Dendritic cell treated with granulocyte-macrophage colony-stimulating factor and Interleukin-4, amounts not matched to agents 40 ng/mL and 50 ng/mL, for 4 days (primary cell): ENCODE measurements around the gene TMEM139.
"Not testable (repeated sequence)": the region's sequence is repeated elsewhere in the genome, so short reads cannot be mapped to it uniquely, and the experiment has no call there.

Experiments
- H3K27ac Mint-ChIP-seq: one replicate; pipeline ENCODE4 v1.8.0; 2022; ENCODE audit warnings: mild to moderate bottlenecking, mixed read lengths
- H3K27me3 Mint-ChIP-seq: one replicate; pipeline ENCODE4 v1.8.0; 2022; ENCODE audit warnings: mild to moderate bottlenecking, mixed read lengths
- H3K36me3 Mint-ChIP-seq: one replicate; pipeline ENCODE4 v1.8.0; 2022; ENCODE audit warnings: low read depth, mixed read lengths
- H3K4me1 Mint-ChIP-seq: one replicate; pipeline ENCODE4 v1.8.0; 2022; ENCODE audit warnings: low read depth, mixed read lengths
- H3K4me3 Mint-ChIP-seq: one replicate; pipeline ENCODE4 v1.8.0; 2022; ENCODE audit warnings: mild to moderate bottlenecking, moderate library complexity, mixed read lengths
- H3K9me3 Mint-ChIP-seq: one replicate; pipeline ENCODE4 v1.8.0; 2022; ENCODE audit warnings: mixed read lengths
- intact Hi-C: fragments of 100-400 bp; cut with micrococcal nuclease; formaldehyde crosslinking; loops from one replicate; pipeline ENCODE4 v1.15.0; 2022

TMEM139 gene

GRCh38 chr7:143248761-143249354 lies 35.9 kb upstream of the TMEM139 start:
- intact Hi-C loops, result no loop called here
- peaks cover 77% of the 10 kb centered on the region for H3K4me1 Mint-ChIP-seq
- no peak overlapping the region for H3K4me3 Mint-ChIP-seq
- H3K27ac Mint-ChIP-seq, result peak overlapping the region; percentile 87
- H3K27me3 Mint-ChIP-seq, result no peaks in the 10 kb centered on the region
- H3K36me3 Mint-ChIP-seq, result peaks cover 6% of the 10 kb centered on the region
- H3K9me3 Mint-ChIP-seq, result peaks cover 6% of the 10 kb centered on the region

DNA sequence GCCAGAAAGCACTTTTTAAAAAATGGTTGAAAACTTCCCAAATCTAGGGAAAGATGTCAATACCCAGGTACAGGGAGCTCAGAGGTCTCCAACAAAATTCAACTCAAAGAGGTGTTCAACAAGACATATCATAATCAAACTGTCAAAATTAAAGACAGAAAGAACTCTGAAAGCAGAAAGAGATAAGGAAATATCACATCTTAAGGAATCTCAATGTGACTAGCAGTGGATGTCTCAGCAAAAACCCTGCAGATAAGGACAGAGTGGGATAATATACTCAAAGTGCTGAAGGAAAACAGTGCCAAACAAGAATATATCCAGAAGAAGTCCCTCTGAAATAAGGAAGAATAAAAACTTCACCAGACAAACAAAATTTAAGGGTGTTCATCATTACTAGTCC lies 34.6 kb upstream of the TMEM139 start:
- Mint-ChIP-seq H3K4me3 (no peak overlapping the region), H3K9me3 (peaks cover 8% of the 10 kb centered on the region), H3K27me3 (no peaks in the 10 kb centered on the region), H3K36me3 (peaks cover 6% of the 10 kb centered on the region), H3K4me1 (peaks cover 67% of the 10 kb centered on the region), H3K27ac (peak overlapping the region; percentile 66)
- intact Hi-C loops, result no loop called here

- Mint-ChIP-seq H3K27me3 (no peaks in the 10 kb centered on the region), H3K4me3 (no peak overlapping the region), H3K4me1 (peaks cover 66% of the 10 kb centered on the region), H3K27ac (no peak overlapping the region), H3K9me3 (peaks cover 8% of the 10 kb centered on the region), H3K36me3 (peaks cover 6% of the 10 kb centered on the region)
- intact Hi-C loops, result no loop called here
These were observed 33.9 kb upstream of the TMEM139 start for GRCh38 chr7:143250822-143251221.

GRCh38 chr7:143252006-143252405 lies 32.8 kb upstream of the TMEM139 start:
- H3K27me3 Mint-ChIP-seq, result no peaks in the 10 kb centered on the region
- H3K4me1 Mint-ChIP-seq, result peaks cover 60% of the 10 kb centered on the region
- H3K36me3 Mint-ChIP-seq, result peaks cover 6% of the 10 kb centered on the region
- no peak overlapping the region for H3K4me3 Mint-ChIP-seq
- no peak overlapping the region for H3K27ac Mint-ChIP-seq
- H3K9me3 Mint-ChIP-seq, result peaks cover 8% of the 10 kb centered on the region
- intact Hi-C loops, result no loop called here

- Mint-ChIP-seq H3K27me3 (no peaks in the 10 kb centered on the region), H3K36me3 (no peaks in the 10 kb centered on the region), H3K4me1 (peaks cover 33% of the 10 kb centered on the region), H3K27ac (peak overlapping the region; percentile 3), H3K9me3 (peaks cover 8% of the 10 kb centered on the region), H3K4me3 (no peak overlapping the region)
- intact Hi-C loops, result no loop called here
These were observed 29.2 kb upstream of the TMEM139 start for GRCh38 chr7:143255564-143255963.

GRCh38 chr7:143256325-143256724 lies 28.4 kb upstream of the TMEM139 start:
- Mint-ChIP-seq H3K9me3 (peaks cover 8% of the 10 kb centered on the region), H3K27ac (no peak overlapping the region), H3K36me3 (no peaks in the 10 kb centered on the region), H3K27me3 (no peaks in the 10 kb centered on the region), H3K4me1 (peaks cover 27% of the 10 kb centered on the region), H3K4me3 (no peak overlapping the region)
- intact Hi-C loops, result no loop called here

DNA sequence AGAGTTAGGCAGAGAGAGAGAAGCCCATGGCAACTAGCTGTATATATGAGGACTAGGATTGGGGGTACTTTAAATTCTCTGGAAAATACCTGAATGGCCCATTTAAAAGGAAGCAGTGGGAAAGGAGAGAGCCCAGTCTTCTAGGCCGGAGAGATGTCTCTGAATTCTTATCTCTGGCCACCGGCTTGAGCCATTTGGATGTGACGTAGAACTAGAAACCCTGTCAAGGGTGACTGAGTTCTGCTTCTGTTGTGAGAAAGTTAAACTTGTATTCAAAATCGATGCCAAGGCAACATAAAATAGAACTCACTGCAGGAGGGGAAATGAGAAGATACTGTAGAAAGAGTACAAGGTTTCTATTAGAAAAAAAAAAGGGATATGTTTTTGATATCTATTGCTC lies 27.8 kb upstream of the TMEM139 start:
- peaks cover 25% of the 10 kb centered on the region for H3K4me1 Mint-ChIP-seq
- H3K36me3 Mint-ChIP-seq, result no peaks in the 10 kb centered on the region
- no peak overlapping the region for H3K4me3 Mint-ChIP-seq
- no peak overlapping the region for H3K27ac Mint-ChIP-seq
- H3K9me3 Mint-ChIP-seq, result peaks cover 8% of the 10 kb centered on the region
- intact Hi-C loops, result no loop called here
- no peaks in the 10 kb centered on the region for H3K27me3 Mint-ChIP-seq

GRCh38 chr7:143257501-143257900 lies 27.3 kb upstream of the TMEM139 start:
- Mint-ChIP-seq H3K4me3 (no peak overlapping the region), H3K27ac (no peak overlapping the region), H3K9me3 (peaks cover 8% of the 10 kb centered on the region), H3K36me3 (no peaks in the 10 kb centered on the region), H3K4me1 (peaks cover 21% of the 10 kb centered on the region), H3K27me3 (no peaks in the 10 kb centered on the region)
- intact Hi-C loops, result no loop called here

DNA sequence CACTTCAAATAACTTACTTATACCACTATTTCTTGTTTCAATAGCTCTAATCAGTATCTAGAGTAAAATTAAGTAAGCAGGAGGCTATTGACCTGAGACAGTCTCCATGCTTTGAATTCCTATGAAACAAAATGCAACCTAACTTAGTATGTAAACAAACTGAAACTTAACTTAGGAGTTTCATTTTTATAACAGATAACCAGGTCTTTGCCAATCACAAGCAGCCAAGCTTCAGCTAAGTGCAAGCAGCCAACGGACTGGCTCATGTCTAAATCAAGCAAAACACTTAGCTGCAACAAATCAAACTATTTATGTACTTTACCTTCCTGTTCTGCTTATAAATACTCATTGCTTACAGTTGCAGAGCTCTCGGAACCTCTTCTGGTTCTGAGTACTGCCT lies 25.9 kb upstream of the TMEM139 start:
- Mint-ChIP-seq H3K9me3 (peaks cover 2% of the 10 kb centered on the region), H3K4me3 (no peak overlapping the region), H3K36me3 (peaks cover 7% of the 10 kb centered on the region), H3K27me3 (no peaks in the 10 kb centered on the region), H3K27ac (no peak overlapping the region), H3K4me1 (peaks cover 23% of the 10 kb centered on the region)
- intact Hi-C loops, result no loop called here

GRCh38 chr7:143259765-143260164 lies 25.0 kb upstream of the TMEM139 start:
- Mint-ChIP-seq H3K36me3 (peaks cover 17% of the 10 kb centered on the region), H3K4me3 (no peak overlapping the region), H3K9me3 (no peaks in the 10 kb centered on the region), H3K27ac (no peak overlapping the region), H3K27me3 (no peaks in the 10 kb centered on the region), H3K4me1 (peaks cover 31% of the 10 kb centered on the region)
- intact Hi-C loops, result no loop called here

GRCh38 chr7:143261901-143262300 lies 22.9 kb upstream of the TMEM139 start:
- Mint-ChIP-seq H3K36me3 (peaks cover 38% of the 10 kb centered on the region), H3K9me3 (no peaks in the 10 kb centered on the region), H3K4me3 (no peak overlapping the region), H3K27me3 (no peaks in the 10 kb centered on the region), H3K27ac (no peak overlapping the region), H3K4me1 (peaks cover 29% of the 10 kb centered on the region)
- intact Hi-C loops, result loop anchor here (2.0 kb wide), 1 partner anchor 21 kb away; no protein-coding TSS in a partner anchor

DNA sequence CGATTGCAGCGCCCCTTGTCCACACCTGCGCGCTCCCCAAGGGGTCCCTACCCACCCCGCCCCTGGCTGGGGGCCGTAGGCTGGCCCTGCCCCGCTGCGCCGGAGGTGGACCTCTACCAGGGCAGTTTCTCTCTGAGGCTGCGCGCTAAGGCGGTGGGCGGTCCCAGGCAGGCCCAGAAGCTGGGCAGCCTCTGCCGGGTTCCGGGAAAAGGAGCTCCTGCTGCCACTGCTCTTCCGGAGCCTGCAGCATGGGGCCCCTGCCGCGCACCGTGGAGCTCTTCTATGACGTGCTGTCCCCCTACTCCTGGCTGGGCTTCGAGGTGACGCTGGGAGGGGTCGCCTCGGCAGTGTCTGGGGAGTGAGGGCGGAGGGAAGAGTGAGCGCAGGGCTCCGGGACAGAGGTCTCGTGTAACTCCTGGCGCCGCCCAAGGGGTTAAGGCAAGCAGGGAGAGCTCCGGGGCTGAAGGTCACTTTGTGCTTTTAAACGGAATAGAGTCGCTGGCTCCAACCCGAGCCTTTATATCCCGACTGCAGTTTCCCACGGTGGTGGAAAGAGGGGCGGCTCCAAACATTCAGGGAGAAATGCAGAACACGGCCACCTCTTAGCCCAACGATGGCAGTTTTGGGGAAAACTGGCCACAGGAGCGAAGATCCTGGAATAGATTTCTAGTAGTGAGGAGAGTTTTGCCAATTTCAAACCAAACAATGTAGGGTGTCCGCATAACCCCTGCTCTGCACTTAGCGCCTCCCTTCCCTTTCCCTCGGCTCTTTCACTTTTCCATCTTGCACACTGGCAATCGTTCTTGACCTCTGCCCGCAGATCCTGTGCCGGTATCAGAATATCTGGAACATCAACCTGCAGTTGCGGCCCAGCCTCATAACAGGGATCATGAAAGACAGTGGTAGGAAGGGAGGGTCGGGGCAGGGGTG lies 21.2 kb upstream of the TMEM139 start, which contains the start of gene GSTK1:
GSTK1 (plus strand) TSS at position 176 of the 930 bp plus-strand sequence; CDS start at position 249, 73 bp downstream.
- H3K4me3 Mint-ChIP-seq, result peak within 1 kb of the TSS; percentile 92
- H3K9me3 Mint-ChIP-seq, result no peaks in the 10 kb centered on the region
- no peaks in the 10 kb centered on the region for H3K27me3 Mint-ChIP-seq
- peaks cover 54% of the 10 kb centered on the region for H3K36me3 Mint-ChIP-seq
- peaks cover 36% of the 10 kb centered on the region for H3K4me1 Mint-ChIP-seq
- peak within 1 kb of the TSS; percentile 97 for H3K27ac Mint-ChIP-seq
- intact Hi-C loops, result loop anchor here (1.0 to 2.0 kb wide), 2 partner anchors 23 to 41 kb away; partner anchors contain the start of gene TAS2R40

DNA sequence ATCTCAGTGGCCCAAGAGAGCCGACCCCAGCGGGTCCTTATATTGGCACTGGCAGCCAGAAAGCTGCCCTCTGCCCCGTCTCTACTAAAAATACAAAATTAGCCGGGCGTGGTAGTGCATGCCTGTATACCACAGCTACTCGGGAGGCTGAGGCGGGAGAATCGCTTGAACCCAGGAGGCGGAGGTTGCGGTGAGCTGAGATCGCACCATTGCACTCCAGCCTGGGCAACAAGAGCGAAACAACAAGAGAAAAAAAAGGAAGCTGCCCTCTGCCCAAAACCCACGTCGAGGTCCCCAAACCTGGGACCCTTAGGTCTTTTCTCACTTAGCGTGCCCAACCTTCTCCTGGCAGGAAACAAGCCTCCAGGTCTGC lies 20.6 kb upstream of the TMEM139 start:
- H3K4me1 Mint-ChIP-seq, result peaks cover 39% of the 10 kb centered on the region
- H3K9me3 Mint-ChIP-seq, intact Hi-C loops, H3K27me3 Mint-ChIP-seq: not testable (repeated sequence)
- H3K27ac Mint-ChIP-seq, result peak overlapping the region; percentile 97
- peaks cover 61% of the 10 kb centered on the region for H3K36me3 Mint-ChIP-seq
- peak overlapping the region; percentile 92 for H3K4me3 Mint-ChIP-seq

DNA sequence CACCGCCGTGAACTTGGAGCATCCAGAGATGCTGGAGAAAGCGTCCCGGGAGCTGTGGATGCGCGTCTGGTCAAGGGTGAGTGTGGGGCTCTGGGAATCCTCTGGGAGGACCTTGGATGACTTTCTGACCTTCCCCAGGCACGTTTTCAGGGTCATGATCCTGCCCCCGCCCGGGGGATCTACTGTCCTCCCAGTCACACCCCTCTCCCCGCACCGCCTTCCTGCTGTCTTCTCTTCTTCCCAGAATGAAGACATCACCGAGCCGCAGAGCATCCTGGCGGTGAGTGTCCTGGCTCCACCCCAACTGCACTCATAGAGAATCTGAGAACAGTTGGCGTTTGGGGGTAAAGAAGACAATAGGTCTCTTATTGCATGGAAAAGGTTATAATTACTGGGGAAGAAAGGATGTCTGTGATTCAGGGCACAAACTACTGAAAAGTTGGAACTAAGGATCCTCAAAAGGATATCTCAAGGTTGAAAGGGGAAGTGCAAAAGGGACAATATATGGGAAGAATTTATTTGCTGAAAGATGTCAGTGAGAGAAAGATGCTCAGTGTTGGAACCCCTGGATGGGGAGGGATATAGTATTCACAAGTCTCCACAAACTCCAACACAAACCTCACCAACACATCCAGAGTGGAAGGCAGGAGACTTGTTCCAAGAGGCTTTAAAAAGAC lies 19.6 kb upstream of the TMEM139 start:
- Mint-ChIP-seq H3K27ac (no peak overlapping the region), H3K4me1 (peaks cover 48% of the 10 kb centered on the region), H3K27me3 (no peaks in the 10 kb centered on the region), H3K36me3 (peaks cover 71% of the 10 kb centered on the region), H3K4me3 (no peak overlapping the region), H3K9me3 (no peaks in the 10 kb centered on the region)
- intact Hi-C loops, result no loop called here
